ENCODE measurements around the gene CREBZF. TPM values are rescaled to one million over a fixed set of nuclear protein-coding genes. Genes with fewer than 3 reads are reported as not detected.

Gene CREBZF
- total and polyA plus RNA-seq, 9 of the 15 experiments (the other 6 are each of a cell fraction or from before 2014, with no cell fraction given), result 7.2 to 70.2 (median 40.5) TPM

DNA sequence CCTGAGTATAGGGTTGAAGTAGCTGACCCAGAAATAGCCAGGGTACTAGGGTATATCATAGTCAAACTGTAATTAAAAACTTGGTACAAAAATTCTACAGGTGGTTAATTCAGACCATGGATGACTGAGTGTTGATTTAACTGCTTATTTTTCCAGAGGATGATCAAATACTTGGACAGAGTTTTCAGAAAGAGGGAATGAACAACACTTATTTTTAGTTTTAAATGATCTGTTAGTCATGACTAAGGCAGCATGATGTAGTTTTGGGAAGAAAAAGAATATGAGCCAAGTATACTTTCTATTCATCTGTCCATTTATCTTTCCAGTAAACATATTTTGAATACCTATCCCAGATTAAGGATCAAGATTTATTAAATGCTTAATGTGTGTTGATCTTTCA, 40.9 kb upstream of the CREBZF start (continued):
- TF ChIP-seq, protein P1, sequence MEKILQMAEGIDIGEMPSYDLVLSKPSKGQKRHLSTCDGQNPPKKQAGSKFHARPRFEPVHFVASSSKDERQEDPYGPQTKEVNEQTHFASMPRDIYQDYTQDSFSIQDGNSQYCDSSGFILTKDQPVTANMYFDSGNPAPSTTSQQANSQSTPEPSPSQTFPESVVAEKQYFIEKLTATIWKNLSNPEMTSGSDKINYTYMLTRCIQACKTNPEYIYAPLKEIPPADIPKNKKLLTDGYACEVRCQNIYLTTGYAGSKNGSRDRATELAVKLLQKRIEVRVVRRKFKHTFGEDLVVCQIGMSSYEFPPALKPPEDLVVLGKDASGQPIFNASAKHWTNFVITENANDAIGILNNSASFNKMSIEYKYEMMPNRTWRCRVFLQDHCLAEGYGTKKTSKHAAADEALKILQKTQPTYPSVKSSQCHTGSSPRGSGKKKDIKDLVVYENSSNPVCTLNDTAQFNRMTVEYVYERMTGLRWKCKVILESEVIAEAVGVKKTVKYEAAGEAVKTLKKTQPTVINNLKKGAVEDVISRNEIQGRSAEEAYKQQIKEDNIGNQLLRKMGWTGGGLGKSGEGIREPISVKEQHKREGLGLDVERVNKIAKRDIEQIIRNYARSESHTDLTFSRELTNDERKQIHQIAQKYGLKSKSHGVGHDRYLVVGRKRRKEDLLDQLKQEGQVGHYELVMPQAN (IDR thresholded peaks at IDR 0.05; ENCODE audit: borderline replicate concordance), result no peak
- TF ChIP-seq, protein P2, sequence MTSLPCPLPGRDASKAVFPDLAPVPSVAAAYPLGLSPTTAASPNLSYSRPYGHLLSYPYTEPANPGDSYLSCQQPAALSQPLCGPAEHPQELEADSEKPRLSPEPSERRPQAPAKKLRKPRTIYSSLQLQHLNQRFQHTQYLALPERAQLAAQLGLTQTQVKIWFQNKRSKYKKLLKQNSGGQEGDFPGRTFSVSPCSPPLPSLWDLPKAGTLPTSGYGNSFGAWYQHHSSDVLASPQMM (CRISPR knock-in tag; IDR thresholded peaks at IDR 0.05), result no peak
- TF ChIP-seq, protein P3, sequence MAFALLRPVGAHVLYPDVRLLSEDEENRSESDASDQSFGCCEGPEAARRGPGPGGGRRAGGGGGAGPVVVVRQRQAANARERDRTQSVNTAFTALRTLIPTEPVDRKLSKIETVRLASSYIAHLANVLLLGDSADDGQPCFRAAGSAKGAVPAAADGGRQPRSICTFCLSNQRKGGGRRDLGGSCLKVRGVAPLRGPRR (CRISPR knock-in tag; IDR thresholded peaks at IDR 0.05), result no peak
- TF ChIP-seq, protein P4, sequence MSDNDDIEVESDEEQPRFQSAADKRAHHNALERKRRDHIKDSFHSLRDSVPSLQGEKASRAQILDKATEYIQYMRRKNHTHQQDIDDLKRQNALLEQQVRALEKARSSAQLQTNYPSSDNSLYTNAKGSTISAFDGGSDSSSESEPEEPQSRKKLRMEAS (CRISPR knock-in tag; IDR thresholded peaks at IDR 0.05), result no peak
- no peak for TF ChIP-seq HNRNPL (IDR thresholded peaks at IDR 0.05; ENCODE audit: low read depth, low read length)

DNA sequence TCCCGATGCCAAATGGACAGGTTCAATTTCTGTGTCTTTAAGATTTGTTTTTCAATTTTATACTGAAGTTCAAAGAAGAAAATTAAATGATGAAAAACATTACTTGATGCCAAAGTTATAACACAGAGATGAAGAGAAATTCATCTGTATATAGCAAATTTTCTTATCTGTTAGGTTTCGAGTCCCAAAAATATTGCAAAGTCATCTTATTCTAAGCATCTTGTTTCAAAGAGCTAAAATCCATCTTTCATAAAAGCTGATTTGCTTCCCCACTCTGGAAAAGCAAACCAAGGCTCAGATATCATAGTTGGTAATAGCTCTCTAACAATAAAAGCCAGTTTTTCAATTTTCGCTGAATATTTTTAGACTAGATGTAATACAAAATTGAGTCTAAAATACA, 40.0 kb upstream of the CREBZF start:
- 2% methylated on average over 3 of the region's 3 CpGs for WGBS (ENCODE audit: insufficient coverage, low coverage, missing lambda C conversion rate)
- DNase-seq (ENCODE audit: extremely low read depth in 1 of 4, low spot score in 3 of 4) (no peak), ATAC-seq (no peak), FAIRE-seq (no peak)
- CTCF ChIA-PET (ENCODE audit: low intra/inter-chr PET ratio), result no interaction called here
- Histone ChIP-seq H3K36me3 (ENCODE audit: control insufficient read depth, insufficient read depth, low read length) (no peaks in the 10 kb centered on the region), H3K4me3 (no peak overlapping the region), H3K9me3 (replicated peaks; ENCODE audit: control insufficient read depth, insufficient read depth, low read depth, low read length) (no peaks in the 10 kb centered on the region), H2AFZ (ENCODE audit: low read depth, low read length) (no peak overlapping the region), H4K20me1 (replicated peaks; ENCODE audit: control insufficient read depth, insufficient read depth, low read length) (no peaks in the 10 kb centered on the region), H3K27ac (ENCODE audit: extremely low read depth, low read depth, low read length) (no peak overlapping the region), H3K4me1 (replicated peaks in 1 of 2; ENCODE audit: control insufficient read depth in 2 of 2, insufficient read depth in 2 of 2, low read length in 2 of 2) (no peaks in the 10 kb centered on the region), H3K9ac (ENCODE audit: insufficient read depth in 1 of 2, low read depth in 2 of 2, low read length in 2 of 2) (no peak overlapping the region), H3K9me1 (ENCODE audit: control insufficient read depth, insufficient read depth, low read length) (no peaks in the 10 kb centered on the region), H3K79me2 (ENCODE audit: control insufficient read depth, insufficient read depth, low read length) (no peaks in the 10 kb centered on the region), H3K27me3 (ENCODE audit: control insufficient read depth in 2 of 2, insufficient read depth in 2 of 2, low read length in 2 of 2) (peaks cover 4% of the 10 kb centered on the region in 2 experiments; a peak in 2 of 5 replicates), H3K4me2 (ENCODE audit: insufficient read depth, low read length) (no peak overlapping the region)
- intact Hi-C loops (cut with micrococcal nuclease) (no loop called here), in situ Hi-C loops (cut with MboI) (no loop called here)
- BruUV-seq (replicated peaks), result no TSS peak
- POLR2A ChIA-PET, result interaction anchor here (0.6 kb wide), 1 partner anchor 627 kb away, joined by 3 read pairs; no protein-coding TSS in a partner anchor
- TF ChIP-seq ZNF23 (CRISPR knock-in tag; IDR thresholded peaks at IDR 0.05) (no peak), NFE2L1 (tag; IDR thresholded peaks at IDR 0.05; ENCODE audit: borderline replicate concordance, low read depth) (0 out of 2 replicates have a peak, but pooled peaks have one; percentile 9), BDP1 (IDR thresholded peaks at IDR 0.05; ENCODE audit: insufficient read depth, insufficient read length) (no peak), ZNF316 (IDR thresholded peaks at IDR 0.05) (peak; percentile 88), NEUROD1 (IDR thresholded peaks at IDR 0.05; ENCODE audit: borderline replicate concordance, low read depth, low read length, partially characterized antibody) (no peak), SP2 (IDR thresholded peaks at IDR 0.05; ENCODE audit: extremely low read depth, low read depth, low read length, poor library complexity, severe bottlenecking) (no peak), MAFF (IDR thresholded peaks at IDR 0.05; ENCODE audit: low read length) (peak; percentile 66), CBFB (CRISPR knock-in tag; IDR thresholded peaks at IDR 0.05) (no peak), TAF7 (tag; IDR thresholded peaks at IDR 0.05) (no peak)
- TF ChIP-seq, protein P5, sequence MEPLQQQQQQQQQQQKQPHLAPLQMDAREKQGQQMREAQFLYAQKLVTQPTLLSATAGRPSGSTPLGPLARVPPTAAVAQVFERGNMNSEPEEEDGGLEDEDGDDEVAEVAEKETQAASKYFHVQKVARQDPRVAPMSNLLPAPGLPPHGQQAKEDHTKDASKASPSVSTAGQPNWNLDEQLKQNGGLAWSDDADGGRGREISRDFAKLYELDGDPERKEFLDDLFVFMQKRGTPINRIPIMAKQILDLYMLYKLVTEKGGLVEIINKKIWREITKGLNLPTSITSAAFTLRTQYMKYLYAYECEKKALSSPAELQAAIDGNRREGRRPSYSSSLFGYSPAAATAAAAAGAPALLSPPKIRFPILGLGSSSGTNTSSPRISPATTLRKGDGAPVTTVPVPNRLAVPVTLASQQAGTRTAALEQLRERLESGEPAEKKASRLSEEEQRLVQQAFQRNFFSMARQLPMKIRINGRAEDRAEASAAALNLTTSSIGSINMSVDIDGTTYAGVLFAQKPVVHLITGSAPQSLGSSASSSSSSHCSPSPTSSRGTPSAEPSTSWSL (CRISPR knock-in tag; IDR thresholded peaks at IDR 0.05; ENCODE audit: borderline replicate concordance), result no peak
- TF ChIP-seq, protein P6, sequence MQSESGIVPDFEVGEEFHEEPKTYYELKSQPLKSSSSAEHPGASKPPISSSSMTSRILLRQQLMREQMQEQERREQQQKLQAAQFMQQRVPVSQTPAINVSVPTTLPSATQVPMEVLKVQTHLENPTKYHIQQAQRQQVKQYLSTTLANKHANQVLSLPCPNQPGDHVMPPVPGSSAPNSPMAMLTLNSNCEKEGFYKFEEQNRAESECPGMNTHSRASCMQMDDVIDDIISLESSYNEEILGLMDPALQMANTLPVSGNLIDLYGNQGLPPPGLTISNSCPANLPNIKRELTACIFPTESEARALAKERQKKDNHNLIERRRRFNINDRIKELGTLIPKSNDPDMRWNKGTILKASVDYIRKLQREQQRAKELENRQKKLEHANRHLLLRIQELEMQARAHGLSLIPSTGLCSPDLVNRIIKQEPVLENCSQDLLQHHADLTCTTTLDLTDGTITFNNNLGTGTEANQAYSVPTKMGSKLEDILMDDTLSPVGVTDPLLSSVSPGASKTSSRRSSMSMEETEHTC (IDR thresholded peaks at IDR 0.05), result no peak

All from K562 (cell line).